ENCODE results near the gene TJP2.
"Not testable (repeated sequence)": the region's sequence is repeated elsewhere in the genome, so short reads cannot be mapped to it uniquely, and the experiment has no call there.

The TJP2 gene

DNA sequence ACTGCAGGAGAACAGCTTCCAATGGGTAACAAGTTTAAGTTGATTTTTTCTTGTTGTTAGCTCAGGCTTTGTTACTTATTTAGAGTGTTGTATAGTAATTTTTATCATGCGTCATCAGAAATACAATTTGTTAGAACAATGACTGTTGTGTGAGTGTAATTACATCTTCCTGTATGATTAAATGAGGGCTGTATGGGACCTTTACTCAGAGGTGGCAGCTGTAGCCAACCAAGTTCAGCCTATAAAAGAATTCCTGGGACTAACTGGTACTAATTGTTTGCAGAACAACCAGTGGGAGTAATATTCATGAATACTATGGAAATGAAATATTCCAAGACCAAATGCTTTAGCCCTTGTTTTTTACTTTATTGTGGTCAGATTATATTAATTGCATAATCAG lies 30.8 kb upstream of the TJP2 start:
- no peak overlapping the region for H3K9ac ChIP-seq (ENCODE audit: low read length)
- no peak overlapping the region for H3K27ac ChIP-seq (ENCODE audit: low read depth, low read length)
- H3K4me3 ChIP-seq (ENCODE audit: low read depth in 1 of 2, low read length in 2 of 2), result no peak overlapping the region
- no peaks in the 10 kb centered on the region for H3K36me3 ChIP-seq (ENCODE audit: insufficient read depth, low read length)
- H3K4me1 ChIP-seq (ENCODE audit: insufficient read depth, low read length), result no peaks in the 10 kb centered on the region
- no peaks in the 10 kb centered on the region for H3K9me3 ChIP-seq (ENCODE audit: low read length)
- no peaks in the 10 kb centered on the region for H3K27me3 ChIP-seq (ENCODE audit: control insufficient read depth in 1 of 2, insufficient read depth in 2 of 2, low read length in 2 of 2)

DNA sequence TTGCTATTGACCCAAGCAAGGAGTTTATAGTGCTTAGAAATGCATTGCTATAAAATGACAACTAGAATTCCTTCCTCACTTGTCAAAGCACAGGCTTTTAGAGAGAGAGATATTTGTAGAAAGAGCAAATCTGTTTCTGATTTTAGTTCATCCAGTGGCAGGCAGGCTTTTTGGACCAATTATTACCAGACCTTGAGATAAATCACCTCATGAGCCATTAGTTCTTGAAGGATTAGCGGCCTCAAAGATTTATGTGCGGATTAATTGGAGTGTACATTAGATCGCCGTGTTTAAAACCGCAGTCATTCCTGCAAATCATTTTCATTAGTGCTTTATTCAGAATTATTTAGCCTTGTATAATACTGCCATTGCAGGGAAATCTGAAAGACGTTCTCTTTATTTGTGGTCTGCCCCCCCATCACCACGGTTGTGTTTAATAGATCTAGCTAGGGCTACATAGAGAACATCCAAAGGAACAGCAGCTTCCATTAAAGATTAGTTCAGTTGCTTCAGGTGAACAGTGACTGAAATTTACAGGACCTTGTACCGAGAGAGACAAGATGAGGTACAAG lies 28.8 kb upstream of the TJP2 start:
- Histone ChIP-seq H3K9ac (ENCODE audit: low read length) (no peak overlapping the region), H3K4me1 (ENCODE audit: insufficient read depth, low read length) (peaks cover 7% of the 10 kb centered on the region), H3K4me3 (ENCODE audit: low read depth in 1 of 2, low read length in 2 of 2) (no peak overlapping the region), H3K27ac (ENCODE audit: low read depth, low read length) (no peak overlapping the region), H3K27me3 (ENCODE audit: control insufficient read depth in 1 of 2, insufficient read depth in 2 of 2, low read length in 2 of 2) (no peaks in the 10 kb centered on the region), H3K36me3 (ENCODE audit: insufficient read depth, low read length) (no peaks in the 10 kb centered on the region), H3K9me3 (ENCODE audit: low read length) (no peaks in the 10 kb centered on the region)

DNA sequence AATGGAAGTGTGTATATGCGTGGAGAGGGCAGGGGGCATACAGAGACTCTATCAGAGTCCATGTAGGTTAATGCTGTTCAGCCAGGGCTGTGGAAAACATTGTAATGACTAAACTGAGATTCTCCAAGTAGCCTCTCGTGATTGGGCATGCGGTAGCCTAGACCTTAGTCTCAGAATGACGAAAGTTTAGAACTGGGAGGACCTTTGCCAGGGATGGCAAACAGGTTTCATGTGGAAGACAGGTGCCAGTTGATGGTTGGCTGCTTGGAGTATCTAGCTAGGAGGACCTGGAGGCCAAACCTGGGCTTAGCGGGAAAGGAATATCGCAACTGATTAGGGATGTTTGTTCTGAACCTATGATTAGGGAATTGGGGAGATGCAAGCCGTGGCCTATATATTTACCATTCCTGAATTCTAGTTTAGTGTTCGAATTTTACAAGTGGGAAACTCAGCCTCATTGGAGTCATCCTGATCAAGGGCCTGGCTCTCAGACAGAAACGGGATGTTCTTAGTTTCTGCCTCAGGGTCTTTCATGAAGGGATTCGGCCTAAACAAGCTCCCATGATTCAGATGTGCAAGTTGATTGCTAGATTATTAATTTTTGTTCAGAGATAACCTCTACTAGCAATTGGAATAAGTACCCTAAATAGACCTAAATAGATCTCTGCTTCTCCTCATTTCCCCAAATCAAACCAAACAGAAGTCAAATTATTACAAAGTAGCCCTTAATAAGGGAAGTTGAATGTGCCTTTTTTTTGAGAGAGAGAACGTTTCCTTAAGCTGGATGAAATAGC lies 26.8 kb upstream of the TJP2 start:
- H3K36me3 ChIP-seq (ENCODE audit: insufficient read depth, low read length), result no peaks in the 10 kb centered on the region
- no peak overlapping the region for H3K9ac ChIP-seq (ENCODE audit: low read length)
- H3K4me3 ChIP-seq (ENCODE audit: low read depth in 1 of 2, low read length in 2 of 2), result no peak overlapping the region
- no peaks in the 10 kb centered on the region for H3K9me3 ChIP-seq (ENCODE audit: low read length)
- peaks cover 9% of the 10 kb centered on the region for H3K4me1 ChIP-seq (ENCODE audit: insufficient read depth, low read length)
- no peaks in the 10 kb centered on the region for H3K27me3 ChIP-seq (ENCODE audit: control insufficient read depth in 1 of 2, insufficient read depth in 2 of 2, low read length in 2 of 2)
- no peak overlapping the region for H3K27ac ChIP-seq (ENCODE audit: low read depth, low read length)

DNA sequence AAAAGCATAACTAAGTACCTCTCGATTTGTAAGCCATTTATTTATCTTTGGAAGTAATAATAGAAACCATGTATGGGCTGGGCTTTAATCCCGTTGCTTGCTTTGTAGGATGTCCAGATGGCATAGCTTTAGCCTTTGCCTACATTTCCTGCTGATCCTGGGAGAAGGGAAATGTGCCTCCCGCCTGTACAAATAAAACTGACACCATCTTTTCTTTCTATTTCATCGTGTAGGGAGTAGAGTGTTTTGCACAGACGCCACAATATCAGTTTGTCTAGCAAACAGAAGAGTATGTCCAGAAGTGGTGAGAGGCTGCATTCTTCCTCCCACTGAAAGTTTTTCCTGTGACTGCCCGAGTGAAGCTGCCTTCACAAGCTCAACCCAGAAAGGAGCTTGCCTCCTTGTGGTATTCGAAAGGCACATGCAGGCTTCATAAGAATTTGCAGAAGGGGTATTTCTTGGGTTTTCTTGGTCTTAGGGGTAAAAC lies 24.7 kb upstream of the TJP2 start:
- Histone ChIP-seq H3K27me3 (ENCODE audit: control insufficient read depth in 1 of 2, insufficient read depth in 2 of 2, low read length in 2 of 2) (no peaks in the 10 kb centered on the region), H3K36me3 (ENCODE audit: insufficient read depth, low read length) (no peaks in the 10 kb centered on the region), H3K27ac (ENCODE audit: low read depth, low read length) (no peak overlapping the region), H3K4me1 (ENCODE audit: insufficient read depth, low read length) (peaks cover 12% of the 10 kb centered on the region), H3K4me3 (ENCODE audit: low read depth in 1 of 2, low read length in 2 of 2) (no peak overlapping the region), H3K9ac (ENCODE audit: low read length) (no peak overlapping the region), H3K9me3 (ENCODE audit: low read length) (no peaks in the 10 kb centered on the region)

DNA sequence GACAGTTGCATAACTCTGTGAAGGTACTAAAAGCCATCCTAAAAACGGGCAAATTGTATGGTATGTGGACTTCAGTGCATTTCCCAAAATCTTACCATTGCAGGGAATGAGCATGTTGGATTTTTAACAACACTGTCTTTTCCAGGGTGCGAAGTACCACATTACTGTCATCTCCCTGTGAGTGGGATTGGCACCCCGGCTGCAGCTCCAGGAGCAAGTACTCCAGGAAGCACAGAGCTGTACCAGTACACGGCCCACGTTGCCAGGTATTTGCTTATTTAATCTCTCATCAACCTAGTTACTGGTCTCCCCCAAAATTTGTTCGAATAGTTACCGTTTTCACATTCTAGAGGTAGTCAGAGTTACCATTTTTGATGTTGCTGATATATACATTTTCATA lies 22.6 kb upstream of the TJP2 start:
- no peaks in the 10 kb centered on the region for H3K36me3 ChIP-seq (ENCODE audit: insufficient read depth, low read length)
- H3K4me1 ChIP-seq (ENCODE audit: insufficient read depth, low read length), result peaks cover 12% of the 10 kb centered on the region
- H3K9ac ChIP-seq (ENCODE audit: low read length), result no peak overlapping the region
- H3K27ac ChIP-seq (ENCODE audit: low read depth, low read length), result no peak overlapping the region
- no peaks in the 10 kb centered on the region for H3K9me3 ChIP-seq (ENCODE audit: low read length)
- H3K27me3 ChIP-seq (ENCODE audit: control insufficient read depth in 1 of 2, insufficient read depth in 2 of 2, low read length in 2 of 2), result no peaks in the 10 kb centered on the region
- H3K4me3 ChIP-seq (ENCODE audit: low read depth in 1 of 2, low read length in 2 of 2), result no peak overlapping the region

DNA sequence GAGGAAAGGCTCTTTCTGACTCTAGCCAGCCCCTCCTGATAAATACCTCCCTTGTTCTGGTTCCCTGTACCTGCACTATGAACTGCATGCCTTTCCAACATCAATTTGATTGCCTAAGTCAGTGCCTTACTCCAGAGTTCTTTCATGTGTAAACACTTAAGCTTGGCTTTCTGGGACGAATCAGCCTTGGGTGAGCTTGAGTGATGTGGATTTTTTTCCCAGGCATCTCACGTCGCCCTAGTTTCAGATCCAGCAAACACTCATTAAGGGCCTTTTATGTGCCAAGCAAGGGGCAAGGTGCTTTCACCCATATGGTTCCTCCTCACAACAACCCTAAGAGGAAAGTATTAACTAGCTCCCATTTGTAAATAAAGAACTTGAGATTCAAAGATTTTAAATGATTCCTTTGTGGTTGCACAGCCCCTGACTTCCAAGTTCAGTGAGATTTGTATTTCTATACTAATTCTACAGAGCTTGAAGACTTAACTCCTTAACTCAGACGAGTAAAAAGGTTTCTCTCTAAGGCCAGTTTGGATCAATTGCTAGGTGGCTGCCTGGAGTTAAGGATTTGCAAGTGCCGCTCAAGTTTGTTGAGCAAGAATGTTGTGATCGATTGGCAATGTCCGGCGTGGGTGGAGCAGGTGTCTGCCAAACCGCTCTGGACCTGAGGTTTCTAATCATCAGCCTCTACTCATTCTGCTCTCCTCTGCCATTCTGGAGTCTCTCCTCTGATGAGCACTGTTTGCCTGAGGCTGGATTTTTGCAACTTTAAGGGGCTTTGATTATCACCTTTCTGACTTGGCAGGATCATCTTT lies 20.2 kb upstream of the TJP2 start:
- Histone ChIP-seq H3K9ac (ENCODE audit: low read length) (no peak overlapping the region), H3K4me3 (ENCODE audit: low read depth in 1 of 2, low read length in 2 of 2) (no peak overlapping the region), H3K9me3 (ENCODE audit: low read length) (no peaks in the 10 kb centered on the region), H3K4me1 (ENCODE audit: insufficient read depth, low read length) (peaks cover 12% of the 10 kb centered on the region), H3K27ac (ENCODE audit: low read depth, low read length) (no peak overlapping the region), H3K36me3 (ENCODE audit: insufficient read depth, low read length) (no peaks in the 10 kb centered on the region), H3K27me3 (ENCODE audit: control insufficient read depth in 1 of 2, insufficient read depth in 2 of 2, low read length in 2 of 2) (no peaks in the 10 kb centered on the region)

DNA sequence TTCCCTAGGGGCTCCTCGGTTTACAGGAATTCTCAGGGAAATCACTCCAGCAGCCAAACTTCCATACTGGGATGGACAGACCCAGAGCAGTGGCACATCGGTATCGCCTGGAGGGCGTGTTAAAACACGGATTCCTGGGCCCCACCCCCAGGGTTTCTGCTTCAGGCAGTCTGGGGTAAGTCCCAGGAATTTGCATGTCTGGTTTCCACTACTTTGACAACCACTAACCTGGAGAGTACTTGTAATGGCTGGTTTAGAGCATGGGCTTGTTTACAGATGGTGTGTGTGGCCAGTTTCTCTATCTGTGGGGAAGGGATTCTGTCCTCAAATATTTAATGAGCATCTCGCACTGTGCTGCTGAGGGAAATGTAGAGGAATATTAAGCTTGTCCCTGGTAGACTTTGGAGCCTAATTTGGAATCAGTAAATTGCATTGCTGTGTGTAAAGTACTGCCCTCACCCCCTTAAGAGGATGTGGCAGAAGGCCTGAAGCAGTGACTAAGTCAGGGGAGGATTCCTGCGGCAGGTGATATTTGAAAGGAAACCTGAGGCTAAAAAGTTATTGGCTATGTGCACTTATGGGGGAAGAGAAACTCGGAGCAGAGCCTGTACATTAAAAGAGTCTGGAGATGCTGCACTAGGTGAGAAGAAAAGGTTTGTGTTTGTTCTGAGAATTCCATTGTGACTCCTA lies 18.6 kb upstream of the TJP2 start:
- no peak overlapping the region for H3K27ac ChIP-seq (ENCODE audit: low read depth, low read length)
- H3K9ac ChIP-seq (ENCODE audit: low read length), result no peak overlapping the region
- H3K9me3 ChIP-seq (ENCODE audit: low read length), result no peaks in the 10 kb centered on the region
- no peak overlapping the region for H3K4me3 ChIP-seq (ENCODE audit: low read depth in 1 of 2, low read length in 2 of 2)
- peaks cover 5% of the 10 kb centered on the region for H3K4me1 ChIP-seq (ENCODE audit: insufficient read depth, low read length)
- no peaks in the 10 kb centered on the region for H3K27me3 ChIP-seq (ENCODE audit: control insufficient read depth in 1 of 2, insufficient read depth in 2 of 2, low read length in 2 of 2)
- H3K36me3 ChIP-seq (ENCODE audit: insufficient read depth, low read length), result no peaks in the 10 kb centered on the region

DNA sequence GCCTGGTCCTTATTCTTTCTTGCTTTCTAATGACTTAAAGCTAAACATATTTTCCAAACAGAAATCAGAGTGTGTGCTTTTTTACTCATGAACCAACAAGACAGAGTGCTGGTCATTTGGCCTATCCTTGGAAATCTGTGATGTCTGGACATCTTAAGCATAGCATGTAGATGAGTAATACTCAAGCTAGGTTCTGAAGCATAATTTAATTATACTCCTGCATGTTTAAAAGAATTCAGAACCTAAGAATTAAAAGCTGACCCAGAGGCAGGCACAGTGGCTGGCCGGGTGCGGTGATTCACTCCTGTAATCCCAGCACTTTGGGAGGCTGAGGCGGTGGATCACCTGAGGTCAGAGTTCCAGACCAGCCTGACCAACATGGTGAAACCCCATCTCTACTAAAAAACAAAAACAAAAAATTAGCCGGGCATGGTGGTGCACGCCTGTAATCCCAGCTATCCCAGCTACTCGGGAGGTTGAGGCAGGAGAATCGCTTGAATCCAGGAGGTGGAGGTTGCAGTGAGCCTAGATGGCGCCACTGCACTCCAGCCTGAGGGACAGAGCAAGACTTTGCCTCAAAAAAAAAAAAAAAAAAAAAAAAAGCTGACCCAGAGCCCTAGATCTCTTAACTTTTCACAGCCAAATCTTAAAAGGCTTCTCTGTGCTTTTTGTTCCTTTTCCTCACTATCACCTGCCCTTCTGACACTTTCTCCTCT lies 16.2 kb upstream of the TJP2 start:
- Histone ChIP-seq H3K9ac (ENCODE audit: low read length) (no peak overlapping the region), H3K9me3 (ENCODE audit: low read length) (no peaks in the 10 kb centered on the region), H3K27ac (ENCODE audit: low read depth, low read length) (no peak overlapping the region), H3K36me3 (ENCODE audit: insufficient read depth, low read length) (no peaks in the 10 kb centered on the region), H3K4me1 (ENCODE audit: insufficient read depth, low read length) (no peaks in the 10 kb centered on the region), H3K27me3 (ENCODE audit: control insufficient read depth in 1 of 2, insufficient read depth in 2 of 2, low read length in 2 of 2) (no peaks in the 10 kb centered on the region), H3K4me3 (ENCODE audit: low read depth in 1 of 2, low read length in 2 of 2) (no peak overlapping the region)

DNA sequence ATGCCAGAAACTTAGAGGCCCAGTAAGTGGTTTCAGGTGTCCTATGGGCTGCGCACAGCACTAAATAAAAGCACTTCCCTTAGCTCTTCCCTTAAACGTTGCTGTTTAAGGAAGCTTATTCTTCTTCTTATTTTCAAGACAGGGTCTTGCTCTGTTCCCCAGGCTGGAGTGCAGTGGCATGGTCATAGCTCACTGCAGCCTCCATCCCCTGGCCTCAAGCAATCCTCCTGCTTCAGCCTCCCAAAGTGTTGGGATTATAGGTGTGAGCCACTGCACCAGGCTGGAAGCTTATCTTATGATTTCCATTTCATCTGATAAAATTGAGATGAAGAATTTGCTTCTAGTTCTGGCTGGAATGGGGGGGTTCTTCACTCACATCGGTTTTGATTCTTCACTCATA lies 15.6 kb upstream of the TJP2 start:
- no peaks in the 10 kb centered on the region for H3K36me3 ChIP-seq (ENCODE audit: insufficient read depth, low read length)
- no peak overlapping the region for H3K27ac ChIP-seq (ENCODE audit: low read depth, low read length)
- no peaks in the 10 kb centered on the region for H3K27me3 ChIP-seq (ENCODE audit: control insufficient read depth in 1 of 2, insufficient read depth in 2 of 2, low read length in 2 of 2)
- H3K9me3 ChIP-seq (ENCODE audit: low read length), result no peaks in the 10 kb centered on the region
- H3K9ac ChIP-seq (ENCODE audit: low read length), result no peak overlapping the region
- H3K4me3 ChIP-seq (ENCODE audit: low read depth in 1 of 2, low read length in 2 of 2), result no peak overlapping the region
- no peaks in the 10 kb centered on the region for H3K4me1 ChIP-seq (ENCODE audit: insufficient read depth, low read length)

DNA sequence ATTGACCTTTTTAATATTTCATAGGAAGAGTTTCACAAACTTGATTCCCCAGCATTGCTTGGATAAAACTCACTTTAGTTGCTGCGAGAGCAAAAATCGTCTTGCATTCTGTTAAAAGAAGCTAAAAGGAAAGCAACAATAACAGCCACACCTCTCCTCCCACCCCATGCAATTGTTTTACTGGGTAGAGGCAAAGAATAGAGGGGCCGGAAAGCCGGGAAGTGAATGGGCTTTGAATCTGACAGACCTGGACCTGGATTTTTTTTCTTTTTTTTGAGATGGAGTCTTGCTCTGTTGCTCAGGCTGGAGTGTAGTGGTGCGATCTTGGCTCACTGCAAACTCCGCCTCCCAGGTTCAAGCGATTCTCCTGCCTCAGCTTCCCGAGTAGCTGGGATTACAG lies 9.5 kb upstream of the TJP2 start:
- H3K9ac ChIP-seq (ENCODE audit: low read length); H3K36me3 ChIP-seq (ENCODE audit: insufficient read depth, low read length); H3K27me3 ChIP-seq (ENCODE audit: control insufficient read depth in 1 of 2, insufficient read depth in 2 of 2, low read length in 2 of 2); H3K4me1 ChIP-seq (ENCODE audit: insufficient read depth, low read length); H3K9me3 ChIP-seq (ENCODE audit: low read length); H3K4me3 ChIP-seq (ENCODE audit: low read depth in 1 of 2, low read length in 2 of 2); H3K27ac ChIP-seq (ENCODE audit: low read depth, low read length): not testable (repeated sequence)

DNA sequence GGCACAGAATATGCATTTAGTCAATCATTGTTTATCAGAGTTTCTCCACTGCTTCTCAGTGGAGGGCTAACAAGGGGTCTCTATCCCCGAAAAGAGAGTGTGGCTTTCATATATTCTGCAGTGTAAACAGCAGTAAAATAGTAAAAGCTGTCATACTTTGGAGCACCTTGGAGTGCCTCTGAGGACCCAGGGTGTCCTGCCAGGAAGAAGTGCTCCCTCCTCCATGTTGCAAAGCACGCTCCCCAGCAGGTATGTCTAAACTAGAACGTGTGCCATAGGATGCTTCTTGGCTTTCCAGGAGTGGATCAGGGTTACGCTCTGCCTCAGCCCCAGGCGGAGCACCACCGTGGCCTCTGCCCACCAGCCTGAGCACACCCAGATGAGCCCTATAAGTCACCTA lies 8.5 kb upstream of the TJP2 start:
- no peaks in the 10 kb centered on the region for H3K36me3 ChIP-seq (ENCODE audit: insufficient read depth, low read length)
- no peak overlapping the region for H3K27ac ChIP-seq (ENCODE audit: low read depth, low read length)
- H3K4me3 ChIP-seq (ENCODE audit: low read depth in 1 of 2, low read length in 2 of 2), result no peak overlapping the region
- no peaks in the 10 kb centered on the region for H3K27me3 ChIP-seq (ENCODE audit: control insufficient read depth in 1 of 2, insufficient read depth in 2 of 2, low read length in 2 of 2)
- H3K4me1 ChIP-seq (ENCODE audit: insufficient read depth, low read length), result no peaks in the 10 kb centered on the region
- H3K9ac ChIP-seq (ENCODE audit: low read length), result no peak overlapping the region
- H3K9me3 ChIP-seq (ENCODE audit: low read length), result no peaks in the 10 kb centered on the region

Data from muscle layer of colon (tissue), 2 donors.